Tibial artery (tissue), 4 donors: Measurements from ENCODE around the gene MAPK8.

ENCODE experiments used
- DNase-seq, 2 donors: peaks; one replicate each; pipeline ENCODE4 v3.0.0-alpha.2; 2019
- H3K27ac ChIP-seq, 2 donors: fragments of 200-600 bp; sonication (generic) in 1 of 2; 1 replicate in 1 of 2; 2 replicates in 1 of 2; pipeline ENCODE4 v1.5.1; 2018 to 2019; ENCODE audit warnings: mild to moderate bottlenecking in 1 of 2
- H3K27me3 ChIP-seq, 2 donors: fragments of 200-600 bp; sonication (generic) in 1 of 2; one replicate each; pipeline versions ENCODE4 v1.5.1 to v1.6.0; 2016 to 2019
- H3K36me3 ChIP-seq, 3 donors: fragments of 200-600 bp; sonication (generic) in 2 of 3; one replicate each; pipeline ENCODE4 v1.5.1; 2016 to 2019; ENCODE audit warnings: mild to moderate bottlenecking in 2 of 3
- H3K4me1 ChIP-seq, 4 donors: fragments of 200-600 bp; sonication (generic) in 2 of 4; 1 replicate in 3 of 4; 2 replicates in 1 of 4; pipeline ENCODE4 v1.5.1; 2016 to 2019
- H3K4me3 ChIP-seq, 2 donors: fragments of 200-600 bp; sonication (generic) in 1 of 2; 1 replicate in 1 of 2; 2 replicates in 1 of 2; pipeline ENCODE4 v1.5.1; 2018 to 2019; ENCODE audit warnings: mild to moderate bottlenecking in 2 of 2
- H3K9me3 ChIP-seq, 3 donors: fragments of 200-600 bp; sonication (generic) in 1 of 3; one replicate each; pipeline ENCODE4 v1.5.1; 2016 to 2019
- intact Hi-C: fragments of 100-400 bp; cut with DNase I; formaldehyde crosslinking; loops from one replicate; pipeline ENCODE4 v1.15.0; 2023; ENCODE audit warnings: low total_unique reads
- TF ChIP-seq, protein P1 (sequence below), 2 experiments: fragments of 200-600 bp in 1 of 2; fragments of 450-650 bp in 1 of 2; IDR thresholded peaks; one replicate each; pipeline ENCODE4 v1.5.1; 2017 to 2019; ENCODE audit warnings: antibody characterized with exemption in 2 of 2, mild to moderate bottlenecking in 1 of 2, moderate library complexity in 1 of 2

Gene MAPK8

DNA sequence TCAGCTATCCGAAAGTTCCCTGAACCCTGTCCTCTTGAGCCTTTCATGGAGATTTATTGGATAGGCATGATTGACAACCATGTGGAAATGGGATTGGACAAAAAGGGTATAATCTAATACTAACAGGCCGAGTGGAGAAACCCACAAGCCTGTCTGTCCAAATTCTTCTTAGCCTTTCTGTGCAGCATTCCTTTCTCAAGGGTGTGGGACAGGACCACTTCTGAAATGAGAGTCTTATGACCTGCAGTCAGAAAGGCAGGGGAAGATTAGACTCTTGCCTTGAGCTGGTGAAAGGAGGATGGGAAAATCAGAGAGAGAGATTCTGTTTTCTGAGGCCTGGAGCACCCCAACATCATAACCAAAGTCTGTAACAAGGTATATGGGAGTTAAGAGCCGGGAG, 85.5 kb downstream of the MAPK8 start:
- intact Hi-C loops = no loop called here

DNA sequence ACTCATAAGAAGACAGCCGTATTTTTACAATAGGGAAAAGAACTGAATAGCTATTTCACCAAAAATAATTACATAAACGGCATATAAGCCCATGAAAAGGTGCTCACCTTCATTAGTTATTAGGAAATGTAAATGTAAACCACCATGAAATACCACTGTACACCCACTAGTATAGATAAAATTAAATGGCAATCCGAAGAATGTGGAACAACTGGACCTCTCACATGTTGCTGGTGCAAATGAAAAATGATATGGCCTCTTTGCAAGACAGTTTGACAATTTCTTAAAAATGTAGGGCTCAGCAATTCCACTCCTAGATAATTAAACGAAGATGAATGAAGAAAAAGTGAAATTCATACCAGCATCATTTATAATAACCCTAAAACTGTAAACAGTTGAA, 91.8 kb downstream of the MAPK8 start:
- Histone ChIP-seq H3K27me3 (no peaks in the 10 kb centered on the region), H3K4me3 (no peak overlapping the region), H3K27ac (no peak overlapping the region), H3K9me3 (no peaks in the 10 kb centered on the region), H3K4me1 (peaks cover 0 to 11% (median 0%) of the 10 kb centered on the region in 4 donors), H3K36me3 (no peaks in the 10 kb centered on the region)
- intact Hi-C loops = no loop called here
- DNase-seq = no peak
- TF ChIP-seq, protein P1, sequence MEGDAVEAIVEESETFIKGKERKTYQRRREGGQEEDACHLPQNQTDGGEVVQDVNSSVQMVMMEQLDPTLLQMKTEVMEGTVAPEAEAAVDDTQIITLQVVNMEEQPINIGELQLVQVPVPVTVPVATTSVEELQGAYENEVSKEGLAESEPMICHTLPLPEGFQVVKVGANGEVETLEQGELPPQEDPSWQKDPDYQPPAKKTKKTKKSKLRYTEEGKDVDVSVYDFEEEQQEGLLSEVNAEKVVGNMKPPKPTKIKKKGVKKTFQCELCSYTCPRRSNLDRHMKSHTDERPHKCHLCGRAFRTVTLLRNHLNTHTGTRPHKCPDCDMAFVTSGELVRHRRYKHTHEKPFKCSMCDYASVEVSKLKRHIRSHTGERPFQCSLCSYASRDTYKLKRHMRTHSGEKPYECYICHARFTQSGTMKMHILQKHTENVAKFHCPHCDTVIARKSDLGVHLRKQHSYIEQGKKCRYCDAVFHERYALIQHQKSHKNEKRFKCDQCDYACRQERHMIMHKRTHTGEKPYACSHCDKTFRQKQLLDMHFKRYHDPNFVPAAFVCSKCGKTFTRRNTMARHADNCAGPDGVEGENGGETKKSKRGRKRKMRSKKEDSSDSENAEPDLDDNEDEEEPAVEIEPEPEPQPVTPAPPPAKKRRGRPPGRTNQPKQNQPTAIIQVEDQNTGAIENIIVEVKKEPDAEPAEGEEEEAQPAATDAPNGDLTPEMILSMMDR (IDR thresholded peaks at IDR 0.05) = no peak

More for the DNA sequence above, 85.5 kb downstream of the MAPK8 start:
- Histone ChIP-seq H3K27me3 (no peaks in the 10 kb centered on the region), H3K9me3 (no peaks in the 10 kb centered on the region), H3K27ac (no peak overlapping the region), H3K36me3 (no peaks in the 10 kb centered on the region), H3K4me3 (no peak overlapping the region), H3K4me1 (peaks cover 0 to 13% (median 3%) of the 10 kb centered on the region in 4 donors)
- TF ChIP-seq, protein P1 (IDR thresholded peaks at IDR 0.05) = no peak
- DNase-seq = no peak

DNA sequence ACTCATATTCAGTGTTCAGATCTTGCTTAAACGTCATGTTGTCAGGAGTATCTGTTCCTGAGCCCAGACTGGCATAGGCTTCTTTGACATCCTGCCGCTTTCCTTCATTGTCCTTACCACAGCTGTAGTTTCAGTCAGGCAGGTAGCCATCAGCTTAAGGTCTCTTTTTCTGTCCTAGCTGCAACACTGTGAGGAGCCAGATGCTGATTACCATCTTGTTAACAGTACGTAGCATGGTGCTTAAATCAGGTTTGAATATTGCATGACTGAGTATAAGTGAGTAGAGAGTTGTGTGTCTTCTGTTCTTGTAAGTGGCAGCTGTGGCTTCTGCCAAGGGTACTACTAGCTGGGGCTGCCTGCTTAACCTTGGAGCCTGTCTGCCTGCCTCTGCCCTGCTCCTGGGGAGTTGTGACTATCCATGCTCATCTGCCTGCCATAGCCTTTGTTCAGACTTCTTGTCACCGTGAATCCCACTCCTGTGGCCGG, 92.6 kb downstream of the MAPK8 start:
- TF ChIP-seq, protein P1 (IDR thresholded peaks at IDR 0.05) = no peak
- no peak for DNase-seq
- H3K36me3 ChIP-seq = no peaks in the 10 kb centered on the region
- peaks cover 0 to 11% (median 0%) of the 10 kb centered on the region in 4 donors for H3K4me1 ChIP-seq
- H3K27me3 ChIP-seq = no peaks in the 10 kb centered on the region
- intact Hi-C loops = no loop called here
- no peak overlapping the region for H3K27ac ChIP-seq
- H3K9me3 ChIP-seq = no peaks in the 10 kb centered on the region
- H3K4me3 ChIP-seq = no peak overlapping the region

DNA sequence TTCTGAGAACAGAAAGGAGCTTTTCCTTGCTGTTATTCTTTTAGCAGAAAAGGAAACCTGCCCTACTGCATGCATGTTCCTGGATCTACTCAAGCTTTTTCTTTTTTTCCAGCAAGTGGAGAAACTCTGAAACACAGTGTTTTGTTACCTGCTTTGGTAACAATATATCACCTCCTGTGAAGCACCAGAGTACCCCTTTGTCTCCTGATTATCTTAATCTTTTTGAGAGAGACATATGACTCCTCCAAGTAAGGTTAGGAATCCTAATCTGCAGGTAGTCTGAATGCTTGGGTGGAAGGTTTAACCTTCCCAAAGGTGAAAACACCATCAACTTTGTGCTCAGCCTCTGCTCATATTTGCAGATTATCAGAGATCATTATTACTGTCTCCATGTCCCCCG, 93.1 kb downstream of the MAPK8 start:
- peaks cover 0 to 11% (median 0%) of the 10 kb centered on the region in 4 donors for H3K4me1 ChIP-seq
- no peaks in the 10 kb centered on the region for H3K27me3 ChIP-seq
- TF ChIP-seq, protein P1 (IDR thresholded peaks at IDR 0.05) = no peak
- no peak overlapping the region for H3K27ac ChIP-seq
- H3K4me3 ChIP-seq = no peak overlapping the region
- no peak for DNase-seq
- H3K9me3 ChIP-seq = no peaks in the 10 kb centered on the region
- intact Hi-C loops = no loop called here
- no peaks in the 10 kb centered on the region for H3K36me3 ChIP-seq

DNA sequence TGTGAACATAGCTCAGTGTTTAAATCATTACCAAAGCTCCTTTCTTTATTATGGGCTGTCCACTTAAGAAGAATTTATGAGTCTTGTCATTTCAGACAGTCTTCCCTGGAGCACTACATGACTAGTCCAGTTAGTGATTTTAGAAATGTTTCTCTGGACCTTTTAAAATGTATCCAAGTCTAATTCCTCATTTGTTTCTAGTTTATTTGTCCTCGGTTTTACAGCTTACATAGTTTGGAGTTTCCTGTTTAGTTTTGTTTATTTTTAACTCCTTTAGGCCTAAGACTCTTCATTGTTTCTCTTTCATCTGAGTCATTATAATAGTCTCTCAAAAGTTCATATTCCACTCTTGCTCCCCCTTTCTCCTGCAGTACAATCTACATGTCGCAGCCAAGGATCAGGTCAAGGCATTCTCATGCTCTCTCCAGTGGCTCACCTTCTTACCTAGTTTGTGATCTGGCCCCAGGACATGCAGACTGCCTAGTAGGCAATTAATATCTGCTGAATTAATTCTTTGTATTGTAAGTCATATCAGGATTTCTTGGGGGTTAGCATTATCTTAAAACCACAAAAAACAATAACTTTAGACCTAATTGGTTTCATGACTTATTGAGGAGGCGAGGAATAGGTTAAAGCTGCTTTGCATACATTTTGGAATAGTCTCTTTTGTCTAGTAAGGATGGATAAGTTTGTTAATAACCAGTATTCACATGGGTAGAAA, 93.8 kb downstream of the MAPK8 start:
- Histone ChIP-seq H3K27ac (no peak overlapping the region), H3K4me1 (peaks cover 0 to 11% (median 0%) of the 10 kb centered on the region in 4 donors), H3K4me3 (no peak overlapping the region), H3K27me3 (no peaks in the 10 kb centered on the region), H3K36me3 (no peaks in the 10 kb centered on the region), H3K9me3 (no peaks in the 10 kb centered on the region)
- TF ChIP-seq, protein P1 (IDR thresholded peaks at IDR 0.05) = no peak
- no peak for DNase-seq
- intact Hi-C loops = no loop called here
